Fibroblast of peridontal ligament (primary cell): ENCODE results near the gene GALNTL6.
"Not testable (repeated sequence)": the region's sequence is repeated elsewhere in the genome, so short reads cannot be mapped to it uniquely, and the experiment has no call there.

Experiments
- DNase-seq: peaks from one replicate; pipeline ENCODE4 v3.0.0-alpha.2; 2010; ENCODE audit errors: extremely low read depth

The GALNTL6 gene

DNA sequence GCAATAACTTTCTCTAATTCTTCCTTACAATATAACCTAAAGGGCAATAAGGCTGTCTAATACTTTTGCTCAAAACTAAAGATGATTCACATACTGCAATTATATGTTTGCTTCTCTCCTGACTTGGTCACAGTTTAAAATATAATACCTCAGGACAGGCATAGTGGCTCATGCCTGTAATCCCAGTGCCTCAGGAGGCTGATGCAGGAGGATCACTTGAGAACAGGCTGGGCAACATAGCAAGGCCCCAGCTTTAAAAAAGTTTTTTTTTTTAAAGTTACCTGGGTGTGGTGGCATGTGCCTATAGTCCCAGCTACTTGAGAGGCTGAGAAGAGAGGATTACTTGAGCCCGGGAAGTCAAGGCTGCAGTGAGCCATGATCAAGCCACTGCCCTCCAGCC, 1125.7 kb downstream of the GALNTL6 start:
- DNase-seq = no peak

DNA sequence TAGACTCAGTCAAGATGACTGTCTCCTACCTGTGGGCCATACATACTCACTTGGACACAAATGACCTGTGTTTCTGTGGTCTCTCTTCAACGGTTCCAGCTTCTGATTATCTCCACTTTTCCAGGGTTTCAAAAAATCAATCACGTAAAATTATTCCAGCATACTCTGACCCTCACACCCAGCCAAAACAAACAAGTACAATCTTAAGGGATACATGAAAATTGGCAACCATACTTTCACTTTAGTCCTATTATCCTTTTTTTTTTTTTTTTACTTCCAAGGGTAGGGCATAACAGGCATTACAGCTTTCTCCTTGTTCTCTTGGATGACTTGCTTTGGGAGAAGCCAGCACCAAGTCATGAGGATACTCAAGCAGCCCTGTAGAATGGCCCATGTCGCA, 1129.6 kb downstream of the GALNTL6 start:
- DNase-seq = no peak

DNA sequence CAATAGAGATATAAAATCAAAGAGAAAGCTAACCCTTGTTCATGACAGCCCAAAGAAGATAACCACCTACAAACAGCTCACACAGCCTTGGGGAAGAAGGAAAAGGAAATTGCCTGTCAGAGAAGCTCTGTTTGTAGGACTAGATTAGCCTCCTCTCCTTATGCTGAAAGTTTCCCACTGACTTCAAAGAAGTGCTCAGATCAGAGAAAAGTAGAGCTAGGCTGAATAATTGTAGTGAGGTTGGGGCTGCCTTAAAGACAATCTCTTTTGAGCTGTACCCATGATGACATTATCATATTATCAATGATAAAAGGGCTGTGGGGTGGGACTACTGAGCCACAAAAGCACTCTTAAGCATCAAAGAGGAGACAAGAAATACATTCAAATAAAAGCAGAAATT, 1132.4 kb downstream of the GALNTL6 start:
- no peak for DNase-seq

DNA sequence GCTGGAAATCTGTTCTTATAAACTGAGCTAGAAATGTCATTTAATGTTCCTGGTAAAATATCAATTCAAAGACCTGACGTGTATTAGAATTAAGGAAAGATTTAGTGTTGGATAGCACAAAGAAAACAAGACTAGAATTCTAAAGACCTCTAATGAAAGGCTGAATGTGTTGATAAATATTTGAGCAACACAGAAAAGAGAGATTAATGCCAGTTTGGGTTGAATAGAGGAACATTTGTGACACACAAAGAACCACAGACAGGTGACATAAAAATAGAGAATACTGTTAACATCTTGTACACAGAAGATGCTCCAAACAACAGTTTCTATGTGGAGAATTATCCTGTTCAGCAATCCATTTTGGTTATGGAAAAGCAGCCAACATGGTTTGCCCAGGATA, 1133.3 kb downstream of the GALNTL6 start:
- DNase-seq = no peak

DNA sequence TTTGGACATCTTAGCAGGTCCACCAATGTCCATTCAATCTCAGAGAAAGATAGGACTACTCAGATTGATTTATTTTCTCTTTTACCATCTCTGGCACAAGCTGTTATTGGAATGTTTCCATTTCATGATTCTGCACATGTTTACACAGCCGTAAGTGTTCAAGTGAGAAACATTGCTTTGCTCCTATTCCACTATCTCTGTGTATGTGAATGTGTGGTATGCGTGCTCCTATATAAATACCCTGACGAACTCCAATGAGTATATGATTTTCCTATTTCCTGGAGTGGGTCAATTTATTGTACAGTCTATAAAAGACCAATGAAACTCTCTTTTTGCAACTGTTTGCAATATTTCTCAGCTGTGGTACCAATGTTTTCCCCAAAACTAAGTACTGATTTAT, 1134.4 kb downstream of the GALNTL6 start:
- DNase-seq = no peak

DNA sequence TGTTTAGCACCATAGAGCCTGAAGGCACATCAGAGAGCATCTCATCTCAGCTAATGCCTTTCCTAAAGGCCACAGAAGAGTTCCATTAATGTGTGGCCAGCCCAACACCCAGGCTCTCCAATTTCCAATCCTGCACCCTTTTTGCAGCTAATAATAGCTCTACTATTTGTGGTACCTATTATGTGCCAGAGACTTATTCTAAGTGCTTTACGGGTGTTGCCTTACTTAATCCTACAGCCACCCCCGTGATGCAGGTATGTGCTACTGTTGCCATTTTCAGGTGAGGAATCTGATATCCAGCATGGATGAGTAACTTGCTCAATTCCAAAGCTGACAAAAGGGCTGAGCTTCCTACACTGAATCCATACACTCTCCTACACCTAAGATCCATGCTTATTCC, 1137.8 kb downstream of the GALNTL6 start:
- no peak for DNase-seq

DNA sequence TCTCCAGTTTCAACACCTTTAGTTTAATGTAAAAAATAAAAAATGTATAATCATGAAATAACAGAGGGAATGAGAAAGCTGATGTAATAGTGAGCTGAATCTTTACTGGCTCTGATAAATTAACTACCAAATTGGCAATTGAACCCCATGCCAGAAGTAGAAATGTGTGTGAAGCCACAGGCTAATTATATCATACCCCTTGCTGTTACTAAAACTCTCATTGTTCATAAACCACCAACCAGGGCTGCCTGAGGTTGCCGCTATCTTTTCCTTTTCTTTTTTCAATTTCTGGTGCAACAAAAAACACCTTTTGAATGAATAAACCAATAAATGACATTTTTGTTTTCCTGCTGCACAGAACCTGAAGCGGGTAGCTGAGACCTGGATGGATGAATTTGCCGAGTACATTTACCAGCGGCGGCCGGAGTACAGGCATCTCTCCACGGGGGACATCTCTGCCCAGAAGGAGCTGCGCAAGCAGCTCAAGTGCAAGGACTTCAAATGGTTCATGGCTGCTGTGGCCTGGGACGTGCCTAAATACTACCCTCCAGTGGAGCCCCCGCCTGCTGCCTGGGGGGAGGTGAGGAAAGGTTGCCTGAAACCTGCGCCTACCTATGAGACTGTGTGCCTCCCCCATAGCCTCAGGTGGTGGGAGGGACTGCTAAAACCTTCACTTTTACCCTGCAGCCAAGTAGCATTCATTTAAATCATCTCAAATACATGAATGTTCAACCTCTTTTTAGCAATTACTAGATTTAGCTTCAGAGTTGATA, 1138.7 kb downstream of the GALNTL6 start:
- no peak for DNase-seq

DNA sequence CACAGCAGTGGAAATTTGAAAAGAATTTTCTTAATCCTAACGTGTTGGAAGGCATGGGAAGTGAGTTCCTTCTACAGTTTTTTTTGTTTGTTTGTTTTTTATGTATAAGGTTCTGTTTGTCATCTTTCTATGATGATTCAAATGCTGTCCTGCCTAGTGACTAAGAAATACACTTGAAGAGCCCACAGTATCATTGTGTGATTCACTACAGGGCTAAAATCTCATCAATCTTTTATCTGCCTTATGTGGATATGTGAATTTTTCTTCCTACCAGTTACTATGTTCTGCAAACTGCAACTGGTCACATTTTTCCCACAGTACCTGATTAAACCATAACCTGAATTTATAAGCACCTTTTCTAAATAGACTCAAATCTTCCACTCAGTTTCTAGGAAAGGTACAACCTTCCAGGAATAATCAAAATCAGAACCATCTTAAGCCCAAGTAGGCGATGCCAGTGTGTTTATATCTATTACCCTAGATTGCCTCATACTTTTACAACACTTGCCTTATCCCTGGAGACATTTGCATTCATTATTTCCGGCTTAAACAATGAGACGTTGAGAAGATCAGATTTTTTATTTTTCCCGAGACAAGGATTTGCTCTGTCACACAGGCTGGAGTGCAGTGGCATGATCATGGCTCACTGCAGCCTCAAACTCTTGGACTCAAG, 1140.8 kb downstream of the GALNTL6 start:
- peak; percentile 12 for DNase-seq

DNA sequence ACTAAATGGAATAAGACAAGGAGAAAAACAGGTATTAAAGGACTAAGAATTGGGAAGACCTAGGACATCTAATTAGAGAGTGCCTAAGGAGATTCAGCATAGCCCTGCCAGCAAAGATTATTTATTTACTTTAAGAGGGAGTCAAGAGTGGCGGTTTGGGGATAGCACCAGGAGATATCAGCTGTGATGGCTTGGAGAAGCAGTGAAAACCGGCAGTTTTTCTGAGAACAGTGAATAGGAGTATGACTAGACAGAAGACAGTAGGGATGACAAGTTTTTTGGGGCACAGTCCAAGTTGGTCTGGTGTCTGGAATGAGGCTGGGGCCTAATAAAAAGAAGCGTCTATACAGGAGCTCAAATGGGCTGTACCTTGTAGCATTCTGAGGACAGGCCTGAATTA, 1143.1 kb downstream of the GALNTL6 start:
- not testable (repeated sequence) for DNase-seq

DNA sequence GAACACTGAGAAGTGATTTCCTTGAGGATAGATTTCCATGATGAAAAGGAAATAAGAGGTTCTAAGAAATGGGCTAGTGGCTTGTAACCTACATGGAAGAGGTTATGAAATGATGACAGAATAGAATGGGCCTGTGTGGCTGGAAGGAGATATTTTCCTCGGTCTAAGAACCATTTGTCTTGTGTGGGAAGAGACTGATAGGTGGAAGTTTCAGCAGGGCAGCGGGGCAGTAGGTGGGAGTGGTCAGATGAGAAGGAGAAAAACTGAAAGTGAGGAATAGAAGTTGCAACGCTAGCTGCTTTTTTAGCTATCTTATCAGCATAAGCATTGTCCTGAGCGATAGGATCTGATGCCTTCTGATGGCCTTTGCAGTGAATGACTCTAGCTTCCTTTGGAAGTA, 1144.0 kb downstream of the GALNTL6 start:
- no peak for DNase-seq

DNA sequence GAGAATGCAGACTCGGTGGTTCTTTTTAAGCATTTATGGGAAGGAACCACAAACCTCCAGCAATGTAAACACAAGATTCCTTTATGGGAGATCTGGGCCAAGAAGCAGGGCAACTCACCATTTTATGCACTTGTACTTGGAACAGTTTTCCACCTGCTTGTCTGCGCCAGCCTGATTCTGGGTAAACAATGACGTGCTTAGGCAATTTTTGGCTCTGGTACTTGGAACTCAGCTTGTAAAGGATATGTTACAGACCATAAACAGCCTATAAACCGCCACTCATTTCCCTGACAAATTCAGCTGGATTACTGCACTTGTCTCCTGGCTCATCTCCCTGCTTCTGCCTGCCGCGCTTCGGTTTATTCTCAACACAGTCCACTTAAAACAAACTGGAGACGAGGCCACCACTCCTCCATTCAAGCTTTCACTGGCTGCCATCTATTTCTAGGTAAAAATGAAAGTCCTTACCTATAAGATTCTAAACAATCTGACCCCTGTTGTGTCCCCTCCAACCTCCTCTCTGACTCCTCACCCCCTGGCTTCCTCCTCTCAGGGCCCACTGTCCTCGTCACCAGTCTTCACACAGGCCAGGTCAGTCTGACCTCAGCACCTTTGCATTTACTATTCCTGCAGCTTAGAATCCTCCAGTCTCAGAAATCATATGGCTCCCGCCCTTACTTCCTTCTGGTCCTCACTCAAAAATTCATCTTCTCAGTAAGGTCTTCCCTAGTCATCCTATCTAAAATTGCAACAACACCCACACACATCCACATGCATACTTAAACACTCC, 1149.6 kb downstream of the GALNTL6 start:
- DNase-seq = peak; percentile 98

DNA sequence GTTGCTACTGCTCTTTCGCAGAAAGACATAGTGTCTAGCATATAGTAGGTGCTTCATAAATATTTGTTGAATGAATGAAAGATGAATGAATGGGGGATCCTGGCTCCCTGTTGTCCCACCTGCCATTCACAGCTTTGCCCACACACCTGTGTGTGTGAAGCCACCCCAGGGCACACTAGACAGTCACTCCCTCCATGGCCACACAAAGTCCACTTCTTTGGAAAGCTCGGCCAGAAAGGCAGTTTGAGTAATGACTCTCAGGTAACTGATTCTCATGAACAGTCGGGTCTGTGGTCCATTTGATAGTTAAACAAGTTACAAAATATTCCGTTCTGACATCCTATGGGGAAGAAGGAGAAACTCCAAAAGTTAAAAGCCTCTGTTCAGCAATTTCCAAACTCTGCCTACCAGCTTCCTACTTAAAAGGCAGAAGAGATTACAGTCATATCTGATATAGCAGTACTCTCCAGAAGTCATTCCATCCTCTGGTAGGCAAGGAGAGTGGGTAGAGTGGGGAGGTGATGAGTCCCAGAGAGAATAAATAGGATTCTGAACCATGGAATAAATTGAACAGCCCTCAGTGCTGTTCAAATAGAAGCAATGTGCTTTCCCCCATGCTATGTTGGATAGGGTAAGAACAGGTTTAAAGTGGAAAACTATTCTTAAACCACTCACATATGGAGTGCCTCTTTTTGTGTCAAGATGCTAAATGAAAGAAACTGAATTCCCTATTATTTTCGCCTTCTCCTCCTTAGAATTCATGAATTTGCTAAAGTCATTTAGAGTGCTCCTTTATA, 1150.5 kb downstream of the GALNTL6 start:
- no peak for DNase-seq

DNA sequence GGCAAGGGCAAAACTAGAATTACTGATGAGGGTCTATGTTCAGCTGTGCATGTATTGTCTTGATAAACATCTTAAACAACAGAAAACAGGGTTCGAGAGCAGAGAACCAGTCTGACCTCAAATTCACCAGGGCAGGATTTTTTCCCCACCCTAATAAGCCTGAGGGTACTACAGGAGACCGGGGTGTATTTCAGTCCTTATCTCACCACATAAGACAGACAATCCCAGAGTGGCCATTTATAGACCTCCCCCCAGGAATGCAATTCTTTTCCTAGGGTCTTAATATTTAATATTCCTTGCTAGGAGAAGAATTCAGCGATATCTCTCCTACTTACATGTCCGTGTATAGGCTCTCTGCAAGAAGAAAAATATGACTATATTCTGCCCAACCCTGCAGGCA, 1157.0 kb downstream of the GALNTL6 start:
- not testable (repeated sequence) for DNase-seq

DNA sequence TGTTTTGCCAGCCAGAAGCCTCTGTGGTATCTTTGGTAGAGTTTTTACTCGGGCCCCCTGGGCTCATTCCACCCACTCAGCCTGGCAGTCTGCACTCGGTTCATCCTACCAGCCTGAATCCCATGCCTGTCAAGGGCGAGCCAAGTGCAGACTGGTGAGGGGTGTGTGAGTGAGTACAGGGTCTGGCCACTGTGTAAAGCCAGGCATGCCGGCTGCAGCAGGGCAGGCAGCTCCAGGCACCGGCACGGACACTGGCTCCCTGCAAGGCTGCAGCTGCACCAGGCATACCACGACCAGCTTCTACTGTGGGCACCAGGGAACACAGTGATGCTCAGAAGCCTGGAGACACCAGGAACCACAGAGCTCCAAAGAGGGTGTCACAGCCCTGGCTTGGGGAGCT, 1161.4 kb downstream of the GALNTL6 start:
- no peak for DNase-seq

DNA sequence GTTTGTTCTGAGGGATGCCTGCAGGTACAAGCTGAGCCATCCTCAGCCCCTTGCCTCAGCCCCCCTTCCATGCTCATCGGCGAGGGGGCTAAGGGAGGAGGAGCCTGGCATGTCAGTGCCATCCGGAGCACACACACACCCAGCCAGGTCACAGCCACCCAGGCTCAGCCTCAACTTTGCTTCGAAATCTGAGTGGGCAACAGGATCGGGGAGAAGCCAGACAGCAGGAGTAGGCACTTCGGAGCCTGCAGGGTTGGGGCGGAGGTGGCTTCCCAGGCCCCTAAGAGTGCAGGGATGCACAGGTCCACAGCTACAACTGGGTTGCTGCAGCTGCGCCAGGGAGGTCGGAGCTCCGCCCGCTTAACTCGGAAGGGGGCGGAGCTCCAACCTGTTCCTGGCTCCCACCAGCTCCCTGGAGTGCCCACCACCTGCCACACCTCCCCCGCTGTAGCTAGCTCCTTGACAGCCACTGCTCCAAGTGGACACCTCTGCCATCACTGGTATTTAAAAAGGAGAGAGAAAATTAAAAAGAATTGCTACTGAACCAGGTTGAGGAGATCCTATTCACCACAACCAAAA, 1162.5 kb downstream of the GALNTL6 start:
- DNase-seq = no peak

DNA sequence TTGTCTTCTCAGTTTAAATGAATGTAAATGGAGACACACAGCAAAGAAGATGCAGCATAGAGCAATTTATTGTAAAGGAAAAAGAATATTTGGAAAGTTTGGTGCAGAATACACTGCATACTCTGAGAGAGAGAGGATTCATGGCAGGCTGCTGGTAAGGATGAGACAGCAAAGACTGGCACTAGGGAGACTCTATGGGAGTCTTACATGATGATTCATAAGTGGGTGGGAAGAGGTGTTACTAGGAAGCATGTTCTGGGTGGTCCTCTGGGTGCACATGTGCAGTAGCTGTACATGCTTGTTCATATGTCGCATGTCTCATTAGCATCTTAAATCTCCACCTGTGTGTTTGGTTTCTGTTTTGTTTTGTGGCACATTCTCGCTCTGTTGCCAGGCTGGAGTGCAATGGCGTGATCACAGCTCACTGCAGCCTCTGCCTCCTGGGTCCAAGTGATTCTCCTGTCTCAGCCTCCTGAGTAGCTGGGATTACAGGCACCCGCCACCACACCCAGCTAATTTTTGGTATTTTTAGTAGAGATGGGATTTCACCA, 1164.4 kb downstream of the GALNTL6 start:
- not testable (repeated sequence) for DNase-seq

DNA sequence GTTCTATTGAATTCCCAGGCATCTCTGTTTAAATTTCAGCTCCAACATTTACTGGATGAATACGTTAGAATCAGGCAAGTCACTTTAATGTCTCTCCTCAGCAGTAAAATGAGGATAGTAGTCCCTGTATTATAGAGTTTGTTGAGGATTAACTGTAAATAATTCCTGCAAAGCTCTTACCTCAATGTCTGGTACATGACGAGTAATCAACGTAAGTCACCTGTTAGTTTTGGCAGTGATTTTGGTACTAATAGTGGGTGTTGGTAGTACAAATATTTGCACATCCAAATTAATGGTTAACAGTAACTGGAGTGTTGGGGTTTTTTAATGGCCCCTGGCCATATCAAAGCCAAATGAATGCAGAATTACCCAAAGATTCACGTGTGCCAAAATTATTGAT, 1165.6 kb downstream of the GALNTL6 start:
- no peak for DNase-seq

DNA sequence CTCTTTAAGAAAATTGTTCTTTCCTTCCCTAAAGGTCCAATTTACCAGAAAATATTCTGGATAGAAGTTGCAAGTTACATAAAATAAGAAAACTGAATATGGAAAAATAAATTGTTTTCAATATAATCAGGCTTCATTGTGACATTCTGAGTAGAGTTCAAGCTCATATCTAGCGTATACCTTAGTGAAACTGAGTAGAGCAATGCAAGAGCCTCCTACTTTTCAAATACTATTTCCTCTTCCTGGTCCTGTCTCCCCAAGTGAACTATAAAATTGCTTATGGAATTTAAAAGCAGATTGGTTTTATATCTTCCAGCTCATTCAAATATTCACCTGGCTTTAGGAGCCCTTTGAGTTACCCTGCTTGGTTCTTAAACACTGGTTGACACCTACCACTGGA, 1166.1 kb downstream of the GALNTL6 start:
- DNase-seq = no peak

DNA sequence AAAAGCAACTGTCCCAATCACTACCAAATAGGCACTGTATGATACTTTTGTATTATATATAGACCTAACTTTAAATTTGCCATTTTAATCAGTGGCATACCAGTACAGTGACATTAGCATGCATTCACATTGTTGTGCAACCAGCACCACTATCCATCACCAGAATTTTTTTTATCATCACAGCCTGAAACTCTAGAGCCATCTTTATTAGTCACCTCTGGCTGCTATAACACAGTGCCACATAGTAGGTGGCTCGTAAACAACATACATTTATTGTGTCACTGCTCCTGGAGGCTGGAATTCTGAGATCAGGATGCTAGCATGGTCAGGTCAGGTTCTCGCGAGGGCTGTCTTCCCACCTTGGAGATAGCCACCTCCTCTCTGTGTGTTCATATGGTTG, 1167.0 kb downstream of the GALNTL6 start:
- DNase-seq = no peak

DNA sequence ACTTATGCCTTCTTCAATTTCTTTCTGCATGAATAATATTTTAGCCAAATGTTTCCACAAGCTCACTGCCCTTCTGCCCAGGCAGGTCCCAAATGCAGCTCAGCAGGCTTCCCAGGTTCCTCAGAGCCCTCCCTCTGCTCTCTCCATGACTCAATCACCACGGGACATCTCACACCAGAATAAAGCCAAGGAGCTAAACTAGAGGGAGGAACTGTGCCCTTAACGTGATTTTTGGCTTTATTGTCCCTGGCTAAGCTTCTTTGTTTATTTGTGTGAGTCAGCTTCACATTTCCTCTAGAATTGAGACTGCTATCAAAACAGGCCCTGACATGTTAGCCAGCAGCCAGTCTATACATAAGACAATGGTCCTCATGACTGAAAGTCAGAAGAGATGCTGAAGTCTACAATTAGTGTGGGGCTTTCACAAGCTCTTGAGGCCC, 1169.0 kb downstream of the GALNTL6 start:
- peak; percentile 95 for DNase-seq

DNA sequence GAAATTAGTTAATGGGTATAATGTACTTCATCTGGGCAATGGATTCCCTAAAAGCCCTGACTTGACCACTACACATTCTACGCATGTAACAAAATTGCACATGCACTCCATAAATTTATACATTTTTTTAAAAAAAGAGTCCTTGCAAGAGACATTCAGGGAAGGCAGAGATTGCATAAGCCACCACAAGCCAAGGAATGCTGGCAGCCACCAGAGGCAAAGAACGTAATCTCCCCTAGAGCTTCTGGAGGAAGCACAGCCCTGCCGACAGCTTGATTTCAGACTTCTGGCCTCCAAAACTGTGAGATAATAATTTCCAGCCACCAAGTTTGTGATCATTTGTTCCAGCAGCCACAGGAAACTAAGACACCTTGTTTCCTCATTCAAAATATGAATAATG, 1169.8 kb downstream of the GALNTL6 start:
- peak; percentile 38 for DNase-seq
